IPS-18c (cell line): ENCODE measurements around the gene TMEM131.

Experiments used
- H3K4me3 ChIP-seq: 2 replicates; pipeline ENCODE4 v1.7.0; 2013; ENCODE audit warnings: low read depth, mild to moderate bottlenecking, low read length, moderate library complexity; ENCODE audit not compliant: insufficient read depth
- H3K9me3 ChIP-seq: one replicate; pipeline ENCODE4 v1.6.1; 2013; ENCODE audit warnings: mild to moderate bottlenecking, low read length, moderate library complexity; ENCODE audit not compliant: control insufficient read depth, insufficient read depth

The TMEM131 gene

GRCh38 chr2:97781981-97782380 lies 213.8 kb downstream of the TMEM131 start:
- no peak overlapping the region for H3K4me3 ChIP-seq

GRCh38 chr2:97779141-97779540 lies 216.6 kb downstream of the TMEM131 start:
- H3K4me3 ChIP-seq = no peak overlapping the region
- peaks cover 2% of the 10 kb centered on the region for H3K9me3 ChIP-seq

More at GRCh38 chr2:97781981-97782380, 213.8 kb downstream of the TMEM131 start:
- H3K9me3 ChIP-seq = no peaks in the 10 kb centered on the region

GRCh38 chr2:97775074-97775473 lies 220.7 kb downstream of the TMEM131 start:
- Histone ChIP-seq H3K4me3 (no peak overlapping the region), H3K9me3 (peaks cover 2% of the 10 kb centered on the region)

GRCh38 chr2:97774425-97774824 lies 221.3 kb downstream of the TMEM131 start:
- Histone ChIP-seq H3K9me3 (peaks cover 2% of the 10 kb centered on the region), H3K4me3 (no peak overlapping the region)

GRCh38 chr2:97770445-97770844 lies 225.3 kb downstream of the TMEM131 start:
- H3K4me3 ChIP-seq = no peak overlapping the region
- H3K9me3 ChIP-seq = no peaks in the 10 kb centered on the region

GRCh38 chr2:97769711-97770110 lies 226.0 kb downstream of the TMEM131 start:
- no peaks in the 10 kb centered on the region for H3K9me3 ChIP-seq

GRCh38 chr2:97769308-97769707 lies 226.4 kb downstream of the TMEM131 start:
- Histone ChIP-seq H3K9me3 (no peaks in the 10 kb centered on the region), H3K4me3 (no peak overlapping the region)

More at GRCh38 chr2:97769711-97770110, 226.0 kb downstream of the TMEM131 start:
- no peak overlapping the region for H3K4me3 ChIP-seq

- Histone ChIP-seq H3K4me3 (no peak overlapping the region), H3K9me3 (no peaks in the 10 kb centered on the region)
Measured at GRCh38 chr2:97766567-97766966, 229.2 kb downstream of the TMEM131 start.

GRCh38 chr2:97765933-97766332 lies 229.8 kb downstream of the TMEM131 start:
- no peaks in the 10 kb centered on the region for H3K9me3 ChIP-seq
- no peak overlapping the region for H3K4me3 ChIP-seq

- no peaks in the 10 kb centered on the region for H3K9me3 ChIP-seq
Measured at GRCh38 chr2:97764559-97765263, 231.0 kb downstream of the TMEM131 start.

GRCh38 chr2:97763176-97763845 lies 232.4 kb downstream of the TMEM131 start:
- no peak overlapping the region for H3K4me3 ChIP-seq
- no peaks in the 10 kb centered on the region for H3K9me3 ChIP-seq

More at GRCh38 chr2:97764559-97765263, 231.0 kb downstream of the TMEM131 start:
- H3K4me3 ChIP-seq = no peak overlapping the region

- no peak overlapping the region for H3K4me3 ChIP-seq
- H3K9me3 ChIP-seq = no peaks in the 10 kb centered on the region
Measured at GRCh38 chr2:97761192-97761591, 234.6 kb downstream of the TMEM131 start.

GRCh38 chr2:97760480-97761049 lies 235.2 kb downstream of the TMEM131 start:
- H3K9me3 ChIP-seq = no peaks in the 10 kb centered on the region

GRCh38 chr2:97759727-97760407 lies 235.9 kb downstream of the TMEM131 start:
- no peaks in the 10 kb centered on the region for H3K9me3 ChIP-seq
- H3K4me3 ChIP-seq = no peak overlapping the region

More at GRCh38 chr2:97760480-97761049, 235.2 kb downstream of the TMEM131 start:
- H3K4me3 ChIP-seq = no peak overlapping the region

GRCh38 chr2:97758131-97758705 lies 237.5 kb downstream of the TMEM131 start:
- no peak overlapping the region for H3K4me3 ChIP-seq

GRCh38 chr2:97757062-97757461 lies 238.7 kb downstream of the TMEM131 start:
- Histone ChIP-seq H3K4me3 (no peak overlapping the region), H3K9me3 (no peaks in the 10 kb centered on the region)

More at GRCh38 chr2:97758131-97758705, 237.5 kb downstream of the TMEM131 start:
- H3K9me3 ChIP-seq = no peaks in the 10 kb centered on the region

- Histone ChIP-seq H3K4me3 (no peak overlapping the region), H3K9me3 (no peaks in the 10 kb centered on the region)
Measured at GRCh38 chr2:97755491-97755890, 240.3 kb downstream of the TMEM131 start.
